Psoas muscle (tissue), 8 donors: ENCODE measurements around the gene PLEKHA6. TPM values are rescaled to one million over a fixed set of nuclear protein-coding genes. Genes with fewer than 3 reads are reported as not detected.

Experiments used
- ATAC-seq, 4 donors: fragments of 200-7000 bp; cut with Tn5 transposase; one replicate each; pipeline ENCODE4 v1.9.1; 2020; ENCODE audit warnings: moderate library complexity in 3 of 4, mild to moderate bottlenecking in 2 of 4
- DNase-seq, 2 donors: peaks; one replicate each; pipeline ENCODE4 v3.0.0-alpha.2; 2020
- H3K27ac ChIP-seq: fragments of 200-600 bp; one replicate; pipeline ENCODE4 v1.8.0; 2022
- H3K27me3 ChIP-seq, 3 donors: fragments of 200-600 bp in 1 of 3; one replicate each; pipeline versions ENCODE4 v1.6.1 to v1.8.0; 2013 to 2022; ENCODE audit warnings: low read length in 2 of 3, mild to moderate bottlenecking in 2 of 3, moderate library complexity in 1 of 3; ENCODE audit not compliant: insufficient read depth in 3 of 3
- H3K36me3 ChIP-seq, 2 donors: fragments of 200-600 bp in 1 of 2; one replicate each; pipeline versions ENCODE4 v1.6.1 to v1.8.0; 2013 to 2022; ENCODE audit warnings: low read depth in 1 of 2, mild to moderate bottlenecking in 1 of 2, moderate library complexity in 1 of 2; ENCODE audit not compliant: insufficient read depth in 1 of 2
- H3K4me1 ChIP-seq: fragments of 200-600 bp; one replicate; pipeline ENCODE4 v1.8.0; 2022
- H3K4me3 ChIP-seq: fragments of 200-600 bp; one replicate; pipeline ENCODE4 v1.8.0; 2022; ENCODE audit warnings: mild to moderate bottlenecking
- H3K9me3 ChIP-seq: fragments of 200-600 bp; one replicate; pipeline ENCODE4 v1.8.0; 2022
- WGBS, 3 donors: extraction: QIAGEN DNeasy Blood & Tissue Kit; methylation state at CpG; one replicate each; pipeline versions ENCODE4 v1.1.6 to v1.1.7; 2013; 5-methylcytosine and 5-hydroxymethylcytosine counted together
- intact Hi-C, 2 donors: fragments of 100-400 bp; cut with DNase I; formaldehyde crosslinking; loops; one replicate each; pipeline versions ENCODE4 v1.11.0 to v1.14.2; 2022
- polyA plus RNA-seq, 3 donors: library from polyadenylated mRNA; stranded (reverse); fragments of 200-250 nt; gene quantifications; one replicate each; pipeline ENCODE4 v1.2.3, GENCODE V29; 2013
- total RNA-seq, 4 donors: library from RNA; stranded (reverse); fragmentation: NEBNext Ultra II Directional in 2 of 4; extraction: Animal tissue kit (Norgen Biotek cat#: 25700) in 2 of 4; gene quantifications; one replicate each; pipeline versions ENCODE4 v1.2.1 to v1.2.4, GENCODE V29; 2021 to 2023
- TF ChIP-seq, protein P1 (sequence below): fragments of 200-600 bp; IDR thresholded peaks from one replicate; pipeline ENCODE4 v1.8.0; 2022; ENCODE audit warnings: antibody characterized with exemption
- donor health status: healthy with polysubstance abuse.
- donor health status: DM: no; HTN: no; CAD: no; lungs with moderate emphysema.
- donor health status: Bipolar disorder and iron deficiency.
- donor health status: healthy.
- donor health status: DM: yes; HTN: yes; CAD: no.
- donor health status: DM: no; HTN: no; CAD: no.
- donor health status: DM: no; HTN: no; CAD: no.
- donor health status: DM: yes; HTN: yes; CAD: no.

The PLEKHA6 gene
- total and polyA plus RNA-seq, 7 donors: 0.92 to 7.1 (median 1.7) TPM

DNA sequence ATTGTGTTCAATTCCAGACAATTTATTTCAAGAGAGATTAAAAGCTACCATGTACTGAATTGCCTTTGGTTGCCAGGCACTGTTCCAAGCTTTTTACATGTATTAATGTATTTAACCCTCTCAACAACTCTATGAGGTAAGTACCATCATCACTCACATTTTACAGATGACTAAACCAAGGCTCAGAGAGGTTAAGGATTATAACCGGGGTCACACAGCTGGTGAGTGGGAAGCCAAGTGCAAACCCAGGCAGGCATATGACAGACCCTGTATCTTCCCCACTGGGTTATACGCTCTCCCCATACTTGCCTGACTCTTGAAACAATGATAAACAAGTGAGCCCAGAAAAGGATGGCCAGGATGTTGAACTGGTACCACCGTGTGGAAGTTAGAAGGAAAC lies 16.5 kb downstream of the PLEKHA6 start:
- Histone ChIP-seq H3K27me3 (no peaks in the 10 kb centered on the region), H3K4me3 (no peak overlapping the region), H3K27ac (no peak overlapping the region), H3K36me3 (no peaks in the 10 kb centered on the region), H3K9me3 (no peaks in the 10 kb centered on the region), H3K4me1 (no peaks in the 10 kb centered on the region)
- intact Hi-C loops: no loop called here
- DNase-seq: no peak
- WGBS, 3 donors: 83 to 95% (median 92%) methylated on average over 3 of the region's 3 CpGs
- TF ChIP-seq, protein P1, sequence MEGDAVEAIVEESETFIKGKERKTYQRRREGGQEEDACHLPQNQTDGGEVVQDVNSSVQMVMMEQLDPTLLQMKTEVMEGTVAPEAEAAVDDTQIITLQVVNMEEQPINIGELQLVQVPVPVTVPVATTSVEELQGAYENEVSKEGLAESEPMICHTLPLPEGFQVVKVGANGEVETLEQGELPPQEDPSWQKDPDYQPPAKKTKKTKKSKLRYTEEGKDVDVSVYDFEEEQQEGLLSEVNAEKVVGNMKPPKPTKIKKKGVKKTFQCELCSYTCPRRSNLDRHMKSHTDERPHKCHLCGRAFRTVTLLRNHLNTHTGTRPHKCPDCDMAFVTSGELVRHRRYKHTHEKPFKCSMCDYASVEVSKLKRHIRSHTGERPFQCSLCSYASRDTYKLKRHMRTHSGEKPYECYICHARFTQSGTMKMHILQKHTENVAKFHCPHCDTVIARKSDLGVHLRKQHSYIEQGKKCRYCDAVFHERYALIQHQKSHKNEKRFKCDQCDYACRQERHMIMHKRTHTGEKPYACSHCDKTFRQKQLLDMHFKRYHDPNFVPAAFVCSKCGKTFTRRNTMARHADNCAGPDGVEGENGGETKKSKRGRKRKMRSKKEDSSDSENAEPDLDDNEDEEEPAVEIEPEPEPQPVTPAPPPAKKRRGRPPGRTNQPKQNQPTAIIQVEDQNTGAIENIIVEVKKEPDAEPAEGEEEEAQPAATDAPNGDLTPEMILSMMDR: no peak
- no peak for ATAC-seq

DNA sequence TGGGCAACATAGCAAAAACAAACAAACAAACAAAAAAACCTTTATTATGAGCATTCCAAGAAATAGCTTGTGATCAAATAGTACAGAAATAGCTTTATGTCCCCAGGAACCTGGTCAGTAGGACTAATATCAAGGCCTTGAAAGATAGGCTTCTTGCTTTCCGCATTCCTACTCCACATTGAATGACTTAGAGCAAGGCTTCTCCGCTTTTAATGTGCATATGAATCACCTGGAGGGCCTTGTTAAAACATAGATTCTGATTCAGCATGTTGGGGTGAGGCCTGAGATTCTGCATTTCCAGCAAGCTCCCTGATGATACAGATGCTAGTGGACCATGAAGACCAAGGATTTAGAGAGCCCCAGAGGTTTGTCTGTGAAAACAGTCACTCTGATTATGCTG lies 17.4 kb downstream of the PLEKHA6 start:
- DNase-seq (no peak), ATAC-seq (no peak)
- TF ChIP-seq, protein P1: no peak
- Histone ChIP-seq H3K9me3 (no peaks in the 10 kb centered on the region), H3K27me3 (no peaks in the 10 kb centered on the region), H3K27ac (no peak overlapping the region), H3K4me1 (no peaks in the 10 kb centered on the region), H3K36me3 (no peaks in the 10 kb centered on the region), H3K4me3 (no peak overlapping the region)
- WGBS, 3 donors: 98% methylated on average over 2 of the region's 2 CpGs
- intact Hi-C loops: no loop called here

DNA sequence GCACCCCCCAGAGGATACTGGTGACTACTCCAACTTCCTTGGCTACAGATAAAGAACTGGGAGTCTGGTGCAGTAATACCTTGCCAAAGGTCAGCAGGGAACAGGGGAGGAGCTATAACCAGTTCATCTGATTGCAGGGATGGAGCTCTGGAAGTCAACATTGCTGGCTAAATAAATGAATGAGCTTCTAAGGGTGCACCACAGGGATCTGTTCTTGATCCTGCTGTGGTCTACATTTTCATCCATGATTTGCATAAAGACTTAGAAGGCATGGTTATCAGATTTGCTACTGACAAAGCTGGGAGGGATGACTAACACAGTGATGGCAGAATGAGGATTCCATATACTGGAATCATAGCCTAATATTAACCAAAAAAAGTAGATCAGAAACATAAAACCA lies 18.3 kb downstream of the PLEKHA6 start:
- Histone ChIP-seq H3K27me3 (no peaks in the 10 kb centered on the region), H3K36me3 (no peaks in the 10 kb centered on the region), H3K4me1 (no peaks in the 10 kb centered on the region), H3K27ac (no peak overlapping the region), H3K9me3 (no peaks in the 10 kb centered on the region), H3K4me3 (no peak overlapping the region)
- TF ChIP-seq, protein P1: no peak
- no peak for ATAC-seq
- DNase-seq: no peak
- intact Hi-C loops: no loop called here

DNA sequence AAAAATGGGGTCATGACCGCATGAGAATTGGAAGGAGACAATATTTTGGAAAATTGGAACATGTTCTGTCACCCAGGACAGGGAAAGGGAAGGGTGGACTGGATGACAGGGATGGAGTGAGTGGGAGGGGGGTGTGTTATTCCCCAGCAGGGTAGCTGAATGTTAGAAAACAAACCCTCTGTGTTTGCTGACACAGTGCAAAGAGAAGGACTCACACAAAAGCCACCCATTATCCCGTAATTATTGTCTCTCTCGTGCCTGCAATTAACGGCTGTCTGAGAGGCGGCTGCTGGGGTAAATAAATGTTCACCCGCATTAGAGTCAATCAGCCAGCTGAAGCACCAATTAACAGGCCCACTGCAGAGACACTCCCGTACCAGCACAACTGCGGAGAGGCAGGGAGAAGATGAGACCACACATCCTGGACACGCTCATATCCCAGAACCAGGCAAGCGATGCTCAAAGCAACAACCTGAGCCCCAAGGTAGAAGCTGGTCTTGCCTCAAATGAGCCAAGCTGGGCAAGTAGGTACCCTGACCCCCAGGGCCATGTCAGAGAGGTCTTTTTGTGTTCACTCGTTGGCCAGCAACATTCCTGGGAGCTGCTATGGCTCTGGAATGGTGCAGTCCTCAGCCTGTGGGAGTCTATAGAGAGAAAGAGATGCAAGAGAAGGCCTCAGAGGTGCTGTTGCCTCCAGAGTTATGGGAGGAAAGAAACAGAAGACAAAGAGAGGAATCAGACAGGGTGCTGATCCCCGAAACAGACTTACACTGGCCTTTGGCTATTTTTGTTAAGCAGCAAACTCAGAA lies 19.4 kb downstream of the PLEKHA6 start:
- Histone ChIP-seq H3K4me3 (no peak overlapping the region), H3K27me3 (no peaks in the 10 kb centered on the region), H3K9me3 (no peaks in the 10 kb centered on the region), H3K4me1 (no peaks in the 10 kb centered on the region), H3K27ac (no peak overlapping the region), H3K36me3 (no peaks in the 10 kb centered on the region)
- TF ChIP-seq, protein P1: no peak
- ATAC-seq (no peak), DNase-seq (no peak)
- intact Hi-C loops: no loop called here
- 81 to 87% (median 83%) methylated on average over 12 of the region's 12 CpGs for WGBS, 3 donors

DNA sequence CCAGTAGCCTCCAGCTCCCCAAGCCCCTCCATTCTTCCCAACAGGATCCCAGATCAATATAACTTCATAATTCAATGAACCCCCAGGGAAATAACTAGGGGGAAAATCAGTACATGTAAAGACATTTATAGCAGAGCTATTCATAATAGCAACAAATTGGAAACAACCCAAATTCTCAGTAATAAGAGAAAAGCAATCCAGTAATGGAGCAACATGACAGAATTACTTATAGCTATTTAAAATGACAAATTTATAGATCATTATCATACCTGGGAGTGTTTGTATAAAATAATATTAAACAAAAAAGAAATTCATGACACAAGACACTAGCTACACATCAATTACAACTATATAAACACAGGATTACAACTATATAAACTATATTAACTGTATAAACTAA lies 20.2 kb downstream of the PLEKHA6 start:
- H3K27ac ChIP-seq: no peak overlapping the region
- H3K9me3 ChIP-seq: no peaks in the 10 kb centered on the region
- DNase-seq (no peak), ATAC-seq (no peak)
- TF ChIP-seq, protein P1: no peak
- H3K4me3 ChIP-seq: no peak overlapping the region
- H3K36me3 ChIP-seq: no peaks in the 10 kb centered on the region
- no peaks in the 10 kb centered on the region for H3K27me3 ChIP-seq
- intact Hi-C loops: no loop called here
- H3K4me1 ChIP-seq: no peaks in the 10 kb centered on the region
